GM19372 (cell line): ENCODE data around the gene LRRC3.

Experiments
- ATAC-seq: cut with Tn5 transposase; IDR thresholded peaks from one replicate; pipeline ENCODE4 v1.9.1; 2021; ENCODE audit warnings: mild to moderate bottlenecking, low read depth, moderate library complexity; ENCODE audit not compliant: unreplicated experiment

Gene LRRC3

DNA sequence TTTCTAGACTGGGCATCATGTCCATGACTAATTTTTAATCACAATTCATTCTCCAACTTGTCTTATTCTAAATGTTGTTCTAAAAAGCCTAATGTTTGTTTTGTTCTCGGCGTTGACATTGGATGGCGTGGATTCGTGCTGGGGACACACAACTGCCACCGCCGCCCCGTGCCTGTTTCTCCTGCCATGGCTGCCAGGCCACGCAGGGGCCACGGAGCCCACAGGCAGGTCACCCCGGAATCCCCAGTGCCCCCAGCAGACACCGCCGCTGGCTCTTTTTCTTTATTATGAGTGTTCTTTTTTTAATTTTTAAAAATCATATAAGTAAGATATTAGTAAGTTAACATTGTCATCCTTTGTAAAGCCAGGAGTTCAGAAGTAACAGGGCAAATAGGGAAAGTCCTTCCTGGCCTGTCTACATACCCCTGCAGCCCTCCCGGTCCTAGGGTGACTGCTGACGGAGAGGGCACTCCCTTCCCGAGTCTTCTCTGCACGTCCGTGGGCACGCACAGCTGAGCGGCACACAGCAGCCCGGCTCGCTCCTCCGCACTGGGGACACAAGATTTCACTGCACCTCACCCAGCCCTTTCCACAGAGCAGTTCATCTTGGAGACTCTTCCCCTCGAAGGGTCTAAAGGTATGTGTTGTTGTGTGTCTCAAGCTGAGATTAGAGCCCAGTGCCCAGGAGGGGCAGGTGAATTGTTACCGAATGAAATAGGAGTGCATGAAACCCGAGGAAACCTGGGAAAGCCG lies 52.5 kb downstream of the LRRC3 start:
- ATAC-seq: no peak

DNA sequence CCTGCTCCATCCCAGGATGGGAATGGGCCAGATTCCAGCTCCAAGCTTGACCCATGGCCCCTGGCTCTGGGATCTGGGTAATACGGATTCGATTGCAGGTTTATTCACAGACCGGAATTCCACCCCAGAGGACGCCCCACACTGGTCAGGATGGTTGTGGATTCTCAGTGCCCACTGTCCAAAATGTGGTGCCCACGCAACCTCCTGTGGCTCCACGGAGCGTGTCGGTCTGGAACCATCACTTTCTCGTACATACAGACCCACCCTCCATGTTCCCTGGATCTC lies 53.1 kb downstream of the LRRC3 start:
- no peak for ATAC-seq

DNA sequence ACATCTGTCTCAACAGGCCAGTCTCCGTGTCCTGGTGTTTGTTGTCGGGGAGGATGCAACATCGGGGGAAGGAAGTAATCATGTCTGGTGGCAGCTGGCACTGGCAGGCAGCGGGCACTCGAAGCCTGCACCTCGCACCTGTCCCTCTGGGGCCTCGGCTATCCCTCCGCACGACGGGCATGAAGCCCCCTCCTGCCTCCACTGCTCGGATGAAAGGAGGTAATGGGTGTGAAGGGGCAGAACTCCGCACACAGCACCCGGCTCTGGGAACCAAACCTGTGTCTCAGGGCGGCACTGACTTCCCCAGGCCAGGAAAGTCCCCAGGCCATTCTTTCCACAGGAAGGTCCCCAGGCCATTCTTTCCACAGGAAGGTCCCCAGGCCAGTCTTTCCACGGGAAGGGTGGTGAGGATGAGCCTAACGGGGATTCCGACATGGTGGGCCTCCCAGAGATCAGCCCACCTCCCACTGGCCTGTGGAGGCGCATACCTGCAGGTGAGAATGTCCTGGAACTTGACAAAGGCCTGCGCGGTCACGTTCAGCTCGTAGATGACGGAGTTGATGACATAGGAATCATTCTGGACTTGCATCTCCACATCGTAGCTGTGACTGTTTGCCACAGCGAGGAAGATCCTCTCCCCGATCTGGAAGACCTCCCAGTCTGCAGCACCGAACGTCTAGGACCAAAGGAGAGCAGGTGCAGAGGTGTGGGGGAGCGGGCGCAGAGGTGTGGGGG lies 53.6 kb downstream of the LRRC3 start:
- ATAC-seq: no peak

DNA sequence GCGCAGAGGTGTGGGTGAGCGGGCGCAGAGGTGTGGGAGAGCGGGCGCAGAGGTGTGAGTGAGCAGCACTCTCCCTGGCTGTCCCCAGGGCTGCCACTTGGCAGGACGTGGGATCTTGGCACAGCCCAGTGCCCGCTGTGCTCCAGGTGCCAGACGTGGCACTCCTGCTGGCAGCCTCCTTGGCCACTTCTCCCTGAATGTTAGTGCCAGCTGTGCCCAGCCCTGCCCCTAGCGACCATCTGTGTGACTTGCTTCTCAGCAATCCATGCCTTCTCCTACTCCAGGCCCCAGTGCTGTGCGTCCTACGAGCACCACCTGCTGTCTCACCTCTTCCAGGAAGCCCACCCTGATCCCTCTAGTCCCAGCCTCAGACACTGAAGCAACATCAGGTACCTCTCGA lies 54.2 kb downstream of the LRRC3 start:
- ATAC-seq: no peak

DNA sequence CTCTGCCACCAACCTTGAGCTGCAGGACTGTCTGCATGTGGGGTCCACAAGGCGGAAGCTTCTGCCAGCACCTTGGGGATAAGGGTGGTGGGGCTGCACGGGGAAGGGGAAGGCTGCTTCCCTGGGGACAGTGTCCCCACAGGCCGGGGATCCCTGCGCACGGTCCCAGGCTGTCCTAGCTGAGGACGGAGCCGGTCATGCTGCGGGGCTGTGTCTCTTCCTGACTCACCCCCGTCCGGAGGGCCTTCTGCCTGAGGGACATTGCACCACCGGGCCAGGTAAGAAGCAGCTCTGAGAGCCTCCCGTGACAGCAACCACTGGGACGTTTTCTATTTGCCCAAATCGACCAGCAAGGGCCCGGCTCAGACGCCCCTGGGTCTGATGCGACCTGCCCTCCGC lies 54.8 kb downstream of the LRRC3 start:
- no peak for ATAC-seq

DNA sequence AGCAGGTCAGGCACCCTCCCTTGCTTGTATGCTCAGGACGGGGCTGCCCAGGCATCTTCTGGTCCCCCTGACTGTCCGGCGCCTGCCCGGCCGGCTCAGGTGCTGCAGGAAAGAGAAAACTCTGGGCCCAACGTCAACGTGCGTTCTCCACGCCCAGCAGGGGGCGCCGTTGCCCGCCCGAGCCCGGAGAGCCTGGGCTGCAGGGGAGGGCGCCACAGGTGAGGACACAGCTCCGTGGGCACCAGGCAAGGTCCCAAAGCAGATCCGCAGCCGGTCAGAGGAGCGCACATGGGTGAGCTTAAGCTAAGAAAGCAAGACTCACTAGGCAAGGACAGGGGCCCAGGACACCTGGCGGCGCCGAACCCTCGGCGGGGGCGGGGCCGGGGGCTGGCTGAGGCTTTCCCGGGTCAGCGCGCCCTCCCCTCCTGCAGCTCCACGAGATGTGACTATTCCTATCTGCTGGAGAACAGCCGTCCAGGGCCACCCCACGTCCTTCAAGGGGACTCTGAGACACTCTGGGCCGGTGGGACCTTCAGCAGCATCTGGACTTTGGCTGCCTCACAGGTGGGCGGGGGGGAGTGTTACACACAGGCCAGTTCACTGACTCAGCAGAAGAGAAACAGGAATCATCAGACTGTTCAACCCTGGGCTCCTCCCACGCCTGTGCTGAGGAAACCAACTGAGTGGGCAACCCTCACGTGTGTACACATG lies 55.4 kb downstream of the LRRC3 start:
- no peak for ATAC-seq

DNA sequence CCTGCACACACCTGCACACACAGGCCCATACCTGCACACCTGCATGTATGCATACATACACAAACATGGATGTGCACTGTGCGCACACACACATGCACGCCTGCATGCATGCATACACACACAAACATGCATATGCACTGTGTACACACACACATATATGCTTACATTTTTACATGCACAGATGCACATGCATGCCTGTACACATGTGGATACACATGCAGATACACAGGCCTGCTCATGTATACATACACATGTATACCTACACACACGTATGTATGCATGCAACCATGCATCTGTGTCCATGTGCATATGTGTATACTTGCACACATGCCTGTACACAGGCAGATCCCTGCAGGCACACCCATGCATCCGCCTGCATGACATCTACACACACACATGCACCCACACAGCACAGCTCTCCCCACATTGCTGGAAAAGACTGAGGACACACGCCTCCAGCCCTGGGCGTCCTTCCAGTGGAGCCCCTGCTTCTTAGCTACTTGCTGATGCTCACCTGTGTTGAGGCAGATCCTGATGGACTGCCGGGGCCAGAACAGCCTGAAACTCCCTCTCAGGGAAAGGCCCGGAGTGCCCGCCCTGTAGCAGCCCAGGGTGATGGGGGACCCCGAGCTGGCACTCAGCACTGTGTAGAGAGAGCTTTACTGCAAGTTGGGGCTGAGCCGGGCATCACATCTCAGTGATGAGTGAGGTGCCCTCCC lies 56.1 kb downstream of the LRRC3 start:
- ATAC-seq: no peak
